CD8-positive, alpha-beta memory T cell (primary cell): ENCODE results near the gene LHFPL3. TPM values are rescaled to one million over a fixed set of nuclear protein-coding genes. Genes with fewer than 3 reads are reported as not detected.
"Not testable (repeated sequence)": the region's sequence is repeated elsewhere in the genome, so short reads cannot be mapped to it uniquely, and the experiment has no call there.

Source experiments
- CTCF ChIA-PET: fragments of 350-600 bp; sonication (Branson Sonifier 250); formaldehyde crosslinking; loops from one replicate; lab custom pipeline; 2021; ENCODE audit warnings: antibody characterized with exemption; lab: Charles Lee
- POLR2A ChIA-PET: fragments of 350-600 bp; sonication (Branson Sonifier 250); formaldehyde crosslinking; loops from one replicate; lab custom pipeline; 2021; ENCODE audit warnings: antibody characterized with exemption; lab: Charles Lee
- DNase-seq, 5 donors: peaks; one replicate each; pipeline versions ENCODE4 v3.0.0 to v3.0.0-alpha.2; 2020 to 2022; ENCODE audit warnings: mixed read lengths in 1 of 5
- H3K27ac ChIP-seq: one replicate; pipeline ENCODE4 v1.7.0; 2013; ENCODE audit warnings: low read depth, mild to moderate bottlenecking, low read length, moderate library complexity
- H3K27me3 ChIP-seq: 2 replicates; pipeline ENCODE4 v1.7.0; 2013; ENCODE audit warnings: low read length, mild to moderate bottlenecking; ENCODE audit not compliant: insufficient read depth, poor library complexity, severe bottlenecking
- H3K36me3 ChIP-seq: 2 replicates; pipeline ENCODE4 v1.7.0; 2013; ENCODE audit warnings: mild to moderate bottlenecking, low read length, moderate library complexity; ENCODE audit not compliant: insufficient read depth
- H3K4me1 ChIP-seq: 2 replicates; pipeline ENCODE4 v1.7.0; 2013; ENCODE audit warnings: mild to moderate bottlenecking, low read length, moderate library complexity; ENCODE audit not compliant: insufficient read depth
- H3K4me3 ChIP-seq: 2 replicates; pipeline ENCODE4 v1.7.0; 2013; ENCODE audit warnings: mild to moderate bottlenecking, low read length
- H3K9me3 ChIP-seq: 2 replicates; pipeline ENCODE4 v1.7.0; 2013; ENCODE audit warnings: mild to moderate bottlenecking, low read length
- H3K27ac Mint-ChIP-seq, 8 donors: one replicate each; pipeline ENCODE4 v1.8.0; 2020 to 2021; ENCODE audit warnings: mixed read lengths in 8 of 8, mild to moderate bottlenecking in 6 of 8, inconsistent platforms in 3 of 8, moderate library complexity in 3 of 8
- H3K27me3 Mint-ChIP-seq, 2 donors: one replicate each; pipeline ENCODE4 v1.8.0; 2020 to 2021; ENCODE audit warnings: mixed read lengths in 2 of 2, mild to moderate bottlenecking in 1 of 2, moderate library complexity in 1 of 2
- H3K36me3 Mint-ChIP-seq, 3 donors: one replicate each; pipeline ENCODE4 v1.8.0; 2020 to 2021; ENCODE audit warnings: mixed read lengths in 3 of 3, inconsistent platforms in 1 of 3, mild to moderate bottlenecking in 1 of 3
- H3K4me1 Mint-ChIP-seq, 3 donors: one replicate each; pipeline ENCODE4 v1.8.0; 2020 to 2021; ENCODE audit warnings: mixed read lengths in 3 of 3, inconsistent platforms in 1 of 3, mild to moderate bottlenecking in 1 of 3
- H3K4me3 Mint-ChIP-seq, 7 donors: one replicate each; pipeline ENCODE4 v1.8.0; 2020 to 2021; ENCODE audit warnings: mixed read lengths in 7 of 7, mild to moderate bottlenecking in 6 of 7, moderate library complexity in 4 of 7, inconsistent platforms in 2 of 7
- H3K9me3 Mint-ChIP-seq, 5 donors: one replicate each; pipeline ENCODE4 v1.8.0; 2020 to 2022; ENCODE audit warnings: mixed read lengths in 5 of 5, mild to moderate bottlenecking in 3 of 5, moderate library complexity in 2 of 5, inconsistent platforms in 1 of 5
- polyA plus RNA-seq: library from polyadenylated mRNA; unstranded; fragments of 300-500 nt; fragmentation: Illumina TruSeq; gene quantifications from one replicate; pipeline ENCODE4 v1.2.3, GENCODE V29; 2021
- total RNA-seq, 2 experiments: library from RNA; stranded (reverse); gene quantifications; one replicate each; pipeline ENCODE4 v1.2.3, GENCODE V29; 2021

Gene LHFPL3
- total and polyA plus RNA-seq, 3 experiments from 2014 or later, result not detected

DNA sequence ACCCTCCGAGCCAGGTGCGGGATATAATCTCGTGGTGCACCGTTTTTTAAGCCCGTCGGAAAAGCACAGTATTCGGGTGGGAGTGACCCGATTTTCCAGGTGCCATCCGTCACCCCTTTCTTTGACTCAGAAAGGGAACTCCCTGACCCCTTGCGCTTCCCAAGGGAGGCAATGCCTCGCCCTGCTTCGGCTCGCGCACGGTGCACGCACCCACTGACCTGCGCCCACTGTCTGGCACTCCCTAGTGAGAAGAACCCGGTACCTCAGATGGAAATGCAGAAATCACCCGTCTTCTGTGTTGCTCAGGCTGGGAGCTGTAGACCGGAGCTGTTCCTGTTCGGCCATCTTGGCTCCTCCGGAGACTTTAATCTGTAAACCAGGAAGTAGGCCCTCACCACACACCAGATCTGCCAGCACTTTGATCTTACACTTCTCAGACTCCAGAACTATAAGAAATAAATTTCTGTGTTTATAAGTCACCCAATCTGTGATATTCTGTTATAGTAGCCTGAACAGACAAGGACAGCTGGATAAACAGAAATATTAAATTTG lies 235.0 kb downstream of the LHFPL3 start:
- H3K4me3 Mint-ChIP-seq, H3K36me3 Mint-ChIP-seq, H3K27ac ChIP-seq, H3K27ac Mint-ChIP-seq, H3K4me3 ChIP-seq, POLR2A ChIA-PET, H3K36me3 ChIP-seq, DNase-seq, H3K9me3 ChIP-seq, H3K27me3 ChIP-seq, H3K4me1 ChIP-seq, H3K4me1 Mint-ChIP-seq, CTCF ChIA-PET, H3K9me3 Mint-ChIP-seq, H3K27me3 Mint-ChIP-seq: not testable (repeated sequence)

DNA sequence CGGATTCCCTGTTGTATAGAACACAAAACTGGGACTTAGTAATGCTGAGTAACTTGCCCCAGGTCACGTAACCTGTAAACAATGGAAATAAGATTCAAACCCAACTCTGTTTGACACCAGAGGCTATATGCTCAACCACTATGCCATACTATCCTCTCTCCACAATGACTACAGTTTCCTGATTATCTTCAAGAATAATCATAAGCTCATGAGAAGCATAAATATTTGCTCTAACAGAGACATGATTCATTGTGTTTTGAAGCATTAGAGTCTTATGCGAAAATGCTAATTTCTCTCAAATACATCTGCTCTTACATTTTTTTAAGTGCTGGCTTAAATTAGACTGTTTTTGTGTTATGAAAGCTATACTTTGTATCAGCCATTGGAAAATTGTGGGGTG lies 241.3 kb downstream of the LHFPL3 start:
- DNase-seq, result no peak
- H3K27me3 ChIP-seq, result no peaks in the 10 kb centered on the region
- H3K9me3 Mint-ChIP-seq, result no peaks in the 10 kb centered on the region
- H3K36me3 ChIP-seq, result no peaks in the 10 kb centered on the region
- H3K36me3 Mint-ChIP-seq, result no peaks in the 10 kb centered on the region
- no peaks in the 10 kb centered on the region for H3K4me1 Mint-ChIP-seq
- no peak overlapping the region for H3K27ac ChIP-seq
- H3K9me3 ChIP-seq, result no peaks in the 10 kb centered on the region
- ChIA-PET POLR2A (no interaction called here), CTCF (no interaction called here)
- no peak overlapping the region for H3K4me3 Mint-ChIP-seq
- H3K4me1 ChIP-seq, result no peaks in the 10 kb centered on the region
- peaks cover 0 to 2% of the 10 kb centered on the region in 2 donors for H3K27me3 Mint-ChIP-seq
- H3K27ac Mint-ChIP-seq, result no peak overlapping the region
- no peak overlapping the region for H3K4me3 ChIP-seq

DNA sequence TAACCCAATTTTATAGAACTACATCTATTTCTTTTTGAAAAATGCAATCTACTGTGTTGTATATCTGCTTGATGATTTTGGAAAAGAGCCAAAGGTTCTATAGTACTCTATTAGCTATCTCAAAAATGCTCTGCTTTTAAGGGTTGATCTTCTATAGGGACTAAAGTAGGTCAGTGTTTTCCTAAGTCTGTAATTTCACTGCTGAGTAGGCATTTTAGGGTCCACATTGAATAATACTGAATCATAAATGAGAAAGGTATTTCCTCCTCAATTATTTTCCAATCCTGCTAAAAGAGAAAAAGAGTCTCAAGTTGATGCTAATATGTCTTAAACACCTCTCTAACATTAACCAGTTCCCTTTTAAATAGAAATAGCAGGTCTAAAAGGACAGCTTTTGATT lies 244.2 kb downstream of the LHFPL3 start:
- Histone ChIP-seq H3K27me3 (no peaks in the 10 kb centered on the region), H3K36me3 (no peaks in the 10 kb centered on the region), H3K4me1 (no peaks in the 10 kb centered on the region), H3K4me3 (no peak overlapping the region), H3K9me3 (no peaks in the 10 kb centered on the region), H3K27ac (no peak overlapping the region)
- Mint-ChIP-seq H3K36me3 (no peaks in the 10 kb centered on the region), H3K4me3 (no peak overlapping the region), H3K4me1 (no peaks in the 10 kb centered on the region), H3K9me3 (no peaks in the 10 kb centered on the region), H3K27ac (no peak overlapping the region), H3K27me3 (no peaks in the 10 kb centered on the region)
- POLR2A ChIA-PET, result no interaction called here
- no peak for DNase-seq
- CTCF ChIA-PET, result no interaction called here

DNA sequence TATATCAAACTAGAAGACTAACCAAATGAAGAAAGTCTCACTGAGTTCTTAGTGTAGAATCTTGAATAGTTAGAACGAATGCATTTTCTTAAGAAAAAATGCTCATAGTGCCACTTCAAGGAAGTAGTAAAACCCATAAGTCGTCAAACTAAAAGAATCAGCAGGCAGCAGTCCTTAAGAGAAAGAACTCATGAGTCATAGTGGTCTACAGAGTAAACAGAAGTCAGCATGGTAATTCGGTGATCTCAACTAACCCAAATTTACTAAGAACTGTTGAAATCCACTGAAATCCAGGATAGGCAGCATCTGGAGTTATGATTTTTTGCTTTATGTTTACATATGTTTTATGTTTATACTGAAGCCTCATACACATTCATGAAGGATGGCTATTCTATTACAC lies 256.2 kb downstream of the LHFPL3 start:
- Mint-ChIP-seq H3K4me3 (no peak overlapping the region), H3K9me3 (peaks cover 0 to 8% (median 2%) of the 10 kb centered on the region in 5 donors), H3K27me3 (no peaks in the 10 kb centered on the region), H3K4me1 (no peaks in the 10 kb centered on the region), H3K36me3 (no peaks in the 10 kb centered on the region), H3K27ac (no peak overlapping the region)
- H3K4me1 ChIP-seq, result no peaks in the 10 kb centered on the region
- no peak overlapping the region for H3K27ac ChIP-seq
- no peaks in the 10 kb centered on the region for H3K27me3 ChIP-seq
- no peaks in the 10 kb centered on the region for H3K9me3 ChIP-seq
- CTCF ChIA-PET, result no interaction called here
- H3K4me3 ChIP-seq, result no peak overlapping the region
- H3K36me3 ChIP-seq, result no peaks in the 10 kb centered on the region
- POLR2A ChIA-PET, result no interaction called here
- no peak for DNase-seq

DNA sequence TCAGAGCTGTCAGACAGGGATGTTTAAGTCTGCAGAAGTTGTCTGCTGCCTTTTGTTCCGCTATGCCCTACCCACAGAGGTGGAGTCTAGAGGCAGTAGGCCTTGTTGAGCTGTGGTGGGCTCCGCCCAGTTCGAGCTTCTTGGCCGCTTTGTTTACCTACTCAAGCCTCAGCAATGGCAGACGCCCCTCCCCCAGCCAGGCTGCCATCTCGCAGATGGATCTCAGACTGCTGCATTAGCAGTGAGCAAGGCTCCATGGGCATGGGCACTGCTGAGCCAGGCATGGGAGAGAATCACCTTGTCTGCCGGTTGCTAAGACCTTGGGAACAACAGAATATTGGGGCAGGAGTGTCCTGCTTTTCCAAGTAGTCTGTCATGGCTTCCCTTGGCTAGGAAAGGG lies 267.2 kb downstream of the LHFPL3 start:
- H3K36me3 ChIP-seq, CTCF ChIA-PET, H3K9me3 Mint-ChIP-seq, H3K9me3 ChIP-seq, DNase-seq, H3K4me3 ChIP-seq, H3K4me1 ChIP-seq, POLR2A ChIA-PET, H3K27me3 ChIP-seq, H3K27ac Mint-ChIP-seq, H3K4me3 Mint-ChIP-seq, H3K27ac ChIP-seq, H3K4me1 Mint-ChIP-seq, H3K36me3 Mint-ChIP-seq, H3K27me3 Mint-ChIP-seq: not testable (repeated sequence)

DNA sequence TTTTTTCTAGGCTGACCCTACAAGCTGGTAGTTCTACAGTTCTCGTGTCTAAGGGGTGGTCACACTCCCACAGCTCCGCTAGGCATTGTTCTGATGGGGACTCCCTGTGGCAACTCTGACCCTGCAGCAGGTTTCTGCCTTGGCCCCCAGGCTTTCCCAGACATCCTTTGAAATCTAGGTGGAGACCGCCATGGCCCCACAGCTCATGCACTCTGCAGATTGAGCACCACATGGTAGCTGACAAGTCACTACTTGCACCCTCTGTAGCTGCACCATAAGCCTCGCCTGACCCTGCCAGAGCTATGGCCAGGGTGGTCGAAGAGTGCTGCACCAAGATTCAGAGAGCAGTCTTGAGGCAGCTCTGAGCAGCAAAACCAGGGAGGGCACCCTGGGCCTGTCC lies 275.6 kb downstream of the LHFPL3 start:
- ChIA-PET POLR2A (no interaction called here), CTCF (no interaction called here)
- peaks cover 2 to 7% of the 10 kb centered on the region in 2 donors for H3K27me3 Mint-ChIP-seq
- no peak for DNase-seq
- H3K36me3 Mint-ChIP-seq, result peaks cover 0 to 1% (median 0%) of the 10 kb centered on the region in 3 donors
- H3K36me3 ChIP-seq, result no peaks in the 10 kb centered on the region
- H3K4me1 ChIP-seq, result no peaks in the 10 kb centered on the region
- no peak overlapping the region for H3K4me3 ChIP-seq
- H3K4me3 Mint-ChIP-seq, result no peak overlapping the region
- no peak overlapping the region for H3K27ac ChIP-seq
- no peaks in the 10 kb centered on the region for H3K27me3 ChIP-seq
- H3K27ac Mint-ChIP-seq, result no peak overlapping the region
- no peaks in the 10 kb centered on the region for H3K4me1 Mint-ChIP-seq
- peaks cover 0 to 2% (median 0%) of the 10 kb centered on the region in 5 donors for H3K9me3 Mint-ChIP-seq
- H3K9me3 ChIP-seq, result no peaks in the 10 kb centered on the region

DNA sequence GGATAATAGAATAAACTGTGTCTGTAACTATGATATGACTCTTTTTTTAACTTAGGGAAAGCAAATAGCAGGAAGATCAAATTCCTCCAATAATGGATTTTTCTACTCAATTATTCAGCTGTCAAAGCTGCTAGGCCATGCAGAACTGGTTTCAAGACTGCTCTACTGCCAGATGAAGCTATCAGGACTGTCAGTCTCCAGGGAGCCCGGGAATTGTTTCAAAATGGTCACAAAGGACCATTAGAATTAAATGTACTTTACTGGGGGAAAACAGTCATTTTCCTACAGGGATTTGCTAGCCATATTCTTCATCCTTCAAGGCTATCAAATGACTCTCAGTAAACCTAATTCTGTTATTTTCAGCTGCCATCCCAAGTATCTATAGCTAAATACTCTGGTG lies 276.3 kb downstream of the LHFPL3 start:
- H3K4me1 Mint-ChIP-seq, result no peaks in the 10 kb centered on the region

DNA sequence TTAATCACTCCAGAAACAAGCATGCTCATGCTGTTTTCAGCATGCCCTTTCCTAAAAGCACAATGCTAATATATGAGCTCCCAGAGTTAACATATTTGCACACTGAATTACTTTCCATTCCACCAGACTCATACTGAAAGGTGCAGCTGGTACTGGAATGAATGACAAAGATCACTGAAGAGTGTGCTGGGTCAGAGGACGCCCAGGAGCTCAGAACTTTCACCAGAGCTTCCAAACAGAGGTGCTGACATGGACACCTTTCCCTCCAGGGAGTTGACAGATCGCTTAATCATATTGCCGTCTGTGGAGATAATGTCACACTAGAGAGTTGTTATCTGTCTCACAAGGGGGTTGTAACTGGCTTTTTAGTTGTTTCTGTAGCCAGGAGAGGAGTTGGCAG lies 292.9 kb downstream of the LHFPL3 start:
- peaks cover 0 to 3% (median 0%) of the 10 kb centered on the region in 5 donors for H3K9me3 Mint-ChIP-seq
- Histone ChIP-seq H3K4me3 (no peak overlapping the region), H3K27me3 (no peaks in the 10 kb centered on the region), H3K4me1 (no peaks in the 10 kb centered on the region), H3K27ac (no peak overlapping the region), H3K36me3 (no peaks in the 10 kb centered on the region), H3K9me3 (no peaks in the 10 kb centered on the region)
- no peaks in the 10 kb centered on the region for H3K4me1 Mint-ChIP-seq
- H3K36me3 Mint-ChIP-seq, result no peaks in the 10 kb centered on the region
- no peak for DNase-seq
- POLR2A ChIA-PET, result no interaction called here
- CTCF ChIA-PET, result no interaction called here
- no peak overlapping the region for H3K4me3 Mint-ChIP-seq
- H3K27me3 Mint-ChIP-seq, result peaks cover 0 to 2% of the 10 kb centered on the region in 2 donors
- no peak overlapping the region for H3K27ac Mint-ChIP-seq

More for the DNA sequence above, 276.3 kb downstream of the LHFPL3 start:
- Histone ChIP-seq H3K27me3 (no peaks in the 10 kb centered on the region), H3K36me3 (no peaks in the 10 kb centered on the region), H3K9me3 (no peaks in the 10 kb centered on the region), H3K27ac (no peak overlapping the region), H3K4me1 (no peaks in the 10 kb centered on the region), H3K4me3 (no peak overlapping the region)
- Mint-ChIP-seq H3K9me3 (peaks cover 0 to 2% (median 0%) of the 10 kb centered on the region in 5 donors), H3K27me3 (peaks cover 2 to 7% of the 10 kb centered on the region in 2 donors), H3K27ac (no peak overlapping the region), H3K4me3 (no peak overlapping the region), H3K36me3 (peaks cover 0 to 1% (median 0%) of the 10 kb centered on the region in 3 donors)
- CTCF ChIA-PET, result no interaction called here
- POLR2A ChIA-PET, result no interaction called here
- no peak for DNase-seq

DNA sequence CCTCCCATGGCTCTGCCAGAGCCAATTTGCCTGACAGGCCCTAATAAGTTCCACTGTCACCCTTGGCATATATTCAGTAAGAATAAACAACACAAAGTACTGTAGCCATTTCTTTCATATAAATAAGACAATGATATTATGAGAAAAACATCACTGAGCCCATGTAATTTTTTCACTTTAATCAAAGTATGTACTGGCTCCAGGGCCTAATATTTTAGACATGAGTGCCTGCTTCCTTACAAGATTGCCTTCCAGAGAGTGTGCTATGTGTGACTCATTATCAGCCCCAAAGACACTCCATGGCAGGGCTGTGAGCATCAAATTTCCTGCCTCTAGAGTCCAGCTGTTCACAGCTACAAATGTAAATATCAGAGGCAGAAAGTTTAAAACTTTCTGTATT lies 297.6 kb downstream of the LHFPL3 start:
- no peak overlapping the region for H3K4me3 ChIP-seq
- H3K4me1 ChIP-seq, result no peaks in the 10 kb centered on the region
- H3K36me3 Mint-ChIP-seq, result no peaks in the 10 kb centered on the region
- DNase-seq, result no peak
- H3K4me1 Mint-ChIP-seq, result no peaks in the 10 kb centered on the region
- peaks cover 0 to 5% (median 0%) of the 10 kb centered on the region in 5 donors for H3K9me3 Mint-ChIP-seq
- H3K27ac ChIP-seq, result no peak overlapping the region
- H3K4me3 Mint-ChIP-seq, result no peak overlapping the region
- H3K36me3 ChIP-seq, result no peaks in the 10 kb centered on the region
- no peaks in the 10 kb centered on the region for H3K27me3 ChIP-seq
- ChIA-PET POLR2A (no interaction called here), CTCF (no interaction called here)
- H3K27me3 Mint-ChIP-seq, result peaks cover 0 to 2% of the 10 kb centered on the region in 2 donors
- H3K27ac Mint-ChIP-seq, result no peak overlapping the region
- no peaks in the 10 kb centered on the region for H3K9me3 ChIP-seq
